OCI-LY3 (cell line): Measurements from ENCODE around the gene HSPA12B.

Experiments used
- EZH2phosphoT487 ChIP-seq: fragments of 200-600 bp; shearing (Covaris generic); IDR thresholded peaks from 2 replicates; pipeline ENCODE4 v1.6.1; 2018; ENCODE audit warnings: antibody characterized with exemption, mixed run types, low read depth
- TF ChIP-seq, protein P1 (sequence below): fragments of 200-600, 300-600 bp; sonication (generic); IDR thresholded peaks from 2 replicates; pipeline ENCODE4 v1.5.1; 2014; ENCODE audit warnings: antibody characterized with exemption, low read length, low read depth

DNA sequence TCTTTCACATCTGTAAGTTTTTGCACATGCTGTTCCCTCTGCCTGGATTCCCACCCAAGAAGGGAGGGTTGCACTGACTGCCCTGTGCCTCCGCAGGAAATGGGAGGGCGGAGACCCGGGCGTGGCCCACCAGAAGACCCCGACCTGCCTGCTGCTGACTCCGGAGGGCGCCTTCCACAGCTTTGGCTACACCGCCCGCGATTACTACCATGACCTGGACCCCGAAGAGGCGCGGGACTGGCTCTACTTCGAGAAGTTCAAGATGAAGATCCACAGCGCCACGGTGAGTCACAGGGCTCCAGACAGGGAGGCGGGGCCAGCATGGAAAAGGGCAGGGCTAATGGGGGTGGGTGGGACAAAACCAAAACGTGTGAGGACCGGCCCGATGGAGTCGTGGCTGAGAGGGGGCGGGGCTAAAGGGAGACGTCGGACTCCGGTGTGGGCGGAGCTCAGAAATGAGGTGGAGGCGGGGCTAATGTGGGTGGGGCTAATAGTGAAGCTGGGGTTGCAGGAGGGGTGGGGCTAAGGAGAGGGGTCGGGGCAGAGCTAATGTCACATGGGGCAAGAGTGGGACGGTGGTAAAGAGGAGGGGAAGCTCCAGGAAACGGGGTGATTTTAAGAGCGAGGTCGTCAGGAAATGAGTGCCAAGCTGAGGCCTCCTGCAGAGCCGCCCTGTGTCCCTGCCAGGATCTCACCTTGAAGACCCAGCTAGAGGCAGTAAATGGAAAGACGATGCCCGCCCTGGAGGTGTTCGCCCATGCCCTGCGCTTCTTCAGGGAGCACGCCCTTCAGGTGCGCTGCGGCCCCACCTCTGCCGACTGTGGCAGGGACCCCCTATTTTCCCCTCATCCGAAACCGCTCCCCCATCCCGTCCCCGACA is 12.6 kb downstream of the HSPA12B start:
- TF ChIP-seq, protein P1, sequence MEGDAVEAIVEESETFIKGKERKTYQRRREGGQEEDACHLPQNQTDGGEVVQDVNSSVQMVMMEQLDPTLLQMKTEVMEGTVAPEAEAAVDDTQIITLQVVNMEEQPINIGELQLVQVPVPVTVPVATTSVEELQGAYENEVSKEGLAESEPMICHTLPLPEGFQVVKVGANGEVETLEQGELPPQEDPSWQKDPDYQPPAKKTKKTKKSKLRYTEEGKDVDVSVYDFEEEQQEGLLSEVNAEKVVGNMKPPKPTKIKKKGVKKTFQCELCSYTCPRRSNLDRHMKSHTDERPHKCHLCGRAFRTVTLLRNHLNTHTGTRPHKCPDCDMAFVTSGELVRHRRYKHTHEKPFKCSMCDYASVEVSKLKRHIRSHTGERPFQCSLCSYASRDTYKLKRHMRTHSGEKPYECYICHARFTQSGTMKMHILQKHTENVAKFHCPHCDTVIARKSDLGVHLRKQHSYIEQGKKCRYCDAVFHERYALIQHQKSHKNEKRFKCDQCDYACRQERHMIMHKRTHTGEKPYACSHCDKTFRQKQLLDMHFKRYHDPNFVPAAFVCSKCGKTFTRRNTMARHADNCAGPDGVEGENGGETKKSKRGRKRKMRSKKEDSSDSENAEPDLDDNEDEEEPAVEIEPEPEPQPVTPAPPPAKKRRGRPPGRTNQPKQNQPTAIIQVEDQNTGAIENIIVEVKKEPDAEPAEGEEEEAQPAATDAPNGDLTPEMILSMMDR: no peak
- TF ChIP-seq EZH2phosphoT487: no peak
